Sigmoid colon (tissue), 7 donors: ENCODE data around the gene PDE9A. TPM values are rescaled to one million over a fixed set of nuclear protein-coding genes. Genes with fewer than 3 reads are reported as not detected.

Source experiments
- DNase-seq: peaks from one replicate; pipeline ENCODE4 v3.0.0-alpha.2; 2019
- H3K27ac ChIP-seq, 4 donors: fragments of 200-600 bp; sonication (generic); one replicate each; pipeline ENCODE4 v1.5.1; 2016 to 2019; ENCODE audit warnings: mild to moderate bottlenecking in 1 of 4
- H3K27me3 ChIP-seq, 3 donors: fragments of 200-600 bp; sonication (generic); one replicate each; pipeline ENCODE4 v1.5.1; 2019; ENCODE audit warnings: mild to moderate bottlenecking in 1 of 3
- H3K36me3 ChIP-seq, 4 donors: fragments of 200-600 bp; sonication (generic); one replicate each; pipeline ENCODE4 v1.5.1; 2016 to 2019
- H3K4me1 ChIP-seq, 4 donors: fragments of 200-600 bp; sonication (generic); one replicate each; pipeline ENCODE4 v1.5.1; 2017 to 2019
- H3K4me3 ChIP-seq, 4 donors: fragments of 200-600 bp; sonication (generic); one replicate each; pipeline ENCODE4 v1.5.1; 2017 to 2019; ENCODE audit warnings: mild to moderate bottlenecking in 2 of 4, moderate library complexity in 1 of 4
- H3K9me3 ChIP-seq, 4 donors: fragments of 200-600 bp in 3 of 4; sonication (generic) in 3 of 4; one replicate each; pipeline versions ENCODE4 v1.5.1 to v1.6.1; 2013 to 2019
- CTCF ChIP-seq, 4 experiments: fragments of 450-650 bp in 3 of 4; fragments of 200-600 bp in 1 of 4; IDR thresholded peaks; one replicate each; pipeline ENCODE4 v1.5.1; 2016 to 2019; ENCODE audit warnings: antibody characterized with exemption in 4 of 4, mild to moderate bottlenecking in 3 of 4, moderate library complexity in 2 of 4
- EP300 ChIP-seq, 4 donors: sonication (generic); formaldehyde crosslinking; IDR thresholded peaks; one replicate each; pipeline ENCODE4 v1.6.1; 2017; ENCODE audit warnings: antibody characterized with exemption in 4 of 4
- POLR2A ChIP-seq, 2 donors: fragments of 450-650 bp; IDR thresholded peaks; one replicate each; pipeline ENCODE4 v1.6.1; 2016; ENCODE audit warnings: antibody characterized with exemption in 2 of 2, mild to moderate bottlenecking in 2 of 2, moderate library complexity in 2 of 2
- POLR2AphosphoS5 ChIP-seq, 4 donors: sonication (generic); formaldehyde crosslinking; IDR thresholded peaks; one replicate each; pipeline ENCODE4 v1.6.1; 2017; ENCODE audit warnings: antibody characterized with exemption in 4 of 4
- WGBS, 2 donors: extraction: QIAGEN DNeasy Blood & Tissue Kit; methylation state at CpG; one replicate each; pipeline ENCODE4 v1.1.7; 2013; 5-methylcytosine and 5-hydroxymethylcytosine counted together
- intact Hi-C: fragments of 100-400 bp; cut with DNase I; formaldehyde crosslinking; loops from one replicate; pipeline ENCODE4 v1.15.1; 2023
- polyA plus RNA-seq, 3 donors: library from polyadenylated mRNA; stranded (reverse); fragments of 200-250 nt; gene quantifications; one replicate each; pipeline ENCODE4 v1.2.3, GENCODE V29; 2013
- total RNA-seq, 4 donors: library from RNA; depleted of rRNA; stranded (reverse); fragments of >200 nt; gene quantifications; one replicate each; pipeline ENCODE4 v1.1.0, GENCODE V29; 2016
- donor health status: healthy with polysubstance abuse.
- donor health status: Bipolar disorder and iron deficiency.
- donor health status: healthy.

The PDE9A gene
- total and polyA plus RNA-seq, 7 donors, result 71.6 to 433 (median 102) TPM

GRCh38 chr21:42732033-42732410, 78.6 kb downstream of the PDE9A start:
- Histone ChIP-seq H3K27ac (peak overlapping the region in 3 of 4 donors; percentile 73 to 79 (median 77)), H3K9me3 (no peaks in the 10 kb centered on the region), H3K4me3 (no peak overlapping the region), H3K36me3 (peaks cover 8 to 47% (median 28%) of the 10 kb centered on the region in 4 donors), H3K4me1 (peaks cover 0 to 30% (median 9%) of the 10 kb centered on the region in 4 donors), H3K27me3 (no peaks in the 10 kb centered on the region)
- peak; percentile 64 for DNase-seq
- intact Hi-C loops, result loop anchor here (5.0 kb wide), 1 partner anchor 65 kb away; no protein-coding TSS in a partner anchor
- WGBS, 2 donors, result 83 to 95% methylated on average over 12 of the region's 12 CpGs
- TF ChIP-seq POLR2A (IDR thresholded peaks at IDR 0.05) (no peak), EP300 (IDR thresholded peaks at IDR 0.05) (no peak), CTCF (IDR thresholded peaks at IDR 0.05) (no peak), POLR2AphosphoS5 (IDR thresholded peaks at IDR 0.05) (no peak)

- Histone ChIP-seq H3K27me3 (no peaks in the 10 kb centered on the region), H3K27ac (peak overlapping the region in 3 of 4 donors; percentile 73 to 79 (median 77)), H3K36me3 (peaks cover 8 to 49% (median 28%) of the 10 kb centered on the region in 4 donors), H3K9me3 (no peaks in the 10 kb centered on the region), H3K4me1 (peaks cover 0 to 41% (median 20%) of the 10 kb centered on the region in 4 donors), H3K4me3 (no peak overlapping the region)
- 41 to 64% methylated on average over 7 of the region's 7 CpGs for WGBS, 2 donors
- intact Hi-C loops, result loop anchor here (5.0 kb wide), 1 partner anchor 66 kb away; no protein-coding TSS in a partner anchor
- peak; percentile 47 for DNase-seq
- TF ChIP-seq POLR2AphosphoS5 (IDR thresholded peaks at IDR 0.05), result no peak
- no peak for TF ChIP-seq EP300 (IDR thresholded peaks at IDR 0.05)
- TF ChIP-seq POLR2A (IDR thresholded peaks at IDR 0.05), result no peak
- no peak for TF ChIP-seq CTCF (IDR thresholded peaks at IDR 0.05)
These were observed 79.7 kb downstream of the PDE9A start for GRCh38 chr21:42733037-42733627.

DNA sequence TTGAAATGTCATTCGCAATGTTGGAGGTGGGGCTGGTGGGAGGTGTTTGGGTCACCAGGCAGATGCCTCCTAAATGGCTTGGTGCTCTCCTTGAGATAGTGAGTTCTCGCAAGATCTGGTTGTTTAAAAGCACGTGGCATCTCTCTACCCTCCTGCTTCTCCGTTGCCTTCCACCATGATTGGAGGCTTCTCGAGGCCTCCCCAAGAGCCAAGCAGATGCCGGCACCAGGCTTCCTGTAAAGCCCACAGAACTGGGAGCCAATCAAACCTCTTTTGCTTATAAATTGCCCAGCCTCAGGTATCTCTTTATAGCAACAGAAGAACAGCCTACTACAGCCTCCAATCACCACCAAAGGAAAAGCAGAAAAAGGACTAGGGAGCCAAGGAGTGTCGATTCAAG, 80.5 kb downstream of the PDE9A start:
- Histone ChIP-seq H3K27me3 (no peaks in the 10 kb centered on the region), H3K36me3 (peaks cover 8 to 49% (median 28%) of the 10 kb centered on the region in 4 donors), H3K27ac (peak overlapping the region in 2 of 4 donors; percentile 27 to 31), H3K9me3 (no peaks in the 10 kb centered on the region), H3K4me1 (peaks cover 0 to 49% (median 27%) of the 10 kb centered on the region in 4 donors), H3K4me3 (no peak overlapping the region)
- peak; percentile 19 for DNase-seq
- intact Hi-C loops, result loop anchor here (5.0 kb wide), 1 partner anchor 67 kb away; no protein-coding TSS in a partner anchor
- TF ChIP-seq EP300 (IDR thresholded peaks at IDR 0.05), result no peak
- TF ChIP-seq CTCF (IDR thresholded peaks at IDR 0.05), result no peak
- WGBS, 2 donors, result 82 to 88% methylated on average over 7 of the region's 7 CpGs

DNA sequence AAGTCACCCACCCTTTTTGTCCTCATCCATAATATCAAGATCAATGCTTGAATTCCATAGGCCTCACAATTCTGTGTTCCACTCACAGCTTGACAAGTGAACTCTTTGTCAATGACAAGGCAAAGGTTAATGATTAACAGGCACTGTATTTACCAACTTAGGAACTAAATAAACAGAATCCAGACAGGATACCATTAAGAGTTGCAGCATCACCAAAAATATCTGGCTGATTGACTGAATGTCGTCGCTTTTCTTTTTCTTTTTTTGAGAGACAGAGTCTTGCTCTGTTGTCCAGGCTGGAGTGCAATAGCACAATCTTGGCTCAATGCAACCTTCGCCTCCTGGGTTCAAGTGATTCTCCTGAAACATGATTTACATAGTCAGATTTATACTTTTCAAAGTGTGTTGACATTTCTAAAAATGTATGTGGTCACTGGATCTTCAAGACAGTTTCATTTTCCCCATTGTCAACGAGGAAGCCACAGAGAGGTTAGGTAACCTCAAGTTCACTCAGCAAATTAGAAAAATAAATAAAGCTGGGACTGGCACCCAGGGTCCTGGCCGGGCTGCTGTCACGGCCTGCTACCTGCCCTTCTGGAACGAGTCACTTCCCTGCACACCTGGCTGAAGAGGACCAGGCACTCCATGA, 81.0 kb downstream of the PDE9A start:
- 25 to 37% methylated on average over 7 of the region's 7 CpGs for WGBS, 2 donors
- Histone ChIP-seq H3K27me3 (no peaks in the 10 kb centered on the region), H3K4me1 (peaks cover 0 to 54% (median 31%) of the 10 kb centered on the region in 4 donors), H3K27ac (peak overlapping the region in 2 of 4 donors; percentile 81 to 83), H3K9me3 (no peaks in the 10 kb centered on the region), H3K36me3 (peaks cover 8 to 54% (median 28%) of the 10 kb centered on the region in 4 donors), H3K4me3 (no peak overlapping the region)
- TF ChIP-seq EP300 (IDR thresholded peaks at IDR 0.05) (no peak), POLR2AphosphoS5 (IDR thresholded peaks at IDR 0.05) (no peak), POLR2A (IDR thresholded peaks at IDR 0.05) (no peak), CTCF (IDR thresholded peaks at IDR 0.05) (no peak)
- intact Hi-C loops, result loop anchor here (5.0 kb wide), 1 partner anchor 67 kb away; no protein-coding TSS in a partner anchor
- DNase-seq, result peak; percentile 12
